GM23248 (cell line): ENCODE results near the gene ADK. TPM values are rescaled to one million over a fixed set of nuclear protein-coding genes. Genes with fewer than 3 reads are reported as not detected.
"Not testable (repeated sequence)": the region's sequence is repeated elsewhere in the genome, so short reads cannot be mapped to it uniquely, and the experiment has no call there.

Source experiments
- DNase-seq: peaks from one replicate; pipeline ENCODE4 v3.0.0-alpha.2; 2015
- H2AFZ ChIP-seq: fragments of 200-600 bp; sonication (generic); 2 replicates; pipeline ENCODE4 v1.6.1; 2016; ENCODE audit warnings: antibody characterized with exemption
- H3F3A ChIP-seq: fragments of 200-600 bp; sonication (generic); 2 replicates; pipeline ENCODE4 v1.6.1; 2016; ENCODE audit warnings: mild to moderate bottlenecking, antibody characterized with exemption, mixed run types; ENCODE audit not compliant: insufficient read depth
- H3K27ac ChIP-seq: fragments of 200-600 bp; sonication (generic); 2 replicates; pipeline ENCODE4 v1.5.1; 2016; ENCODE audit warnings: mild to moderate bottlenecking
- H3K27me3 ChIP-seq: fragments of 200-600 bp; sonication (generic); replicated peaks from 2 replicates; pipeline ENCODE4 v1.6.1; 2016; ENCODE audit warnings: mild to moderate bottlenecking; ENCODE audit not compliant: insufficient read depth
- H3K36me3 ChIP-seq: fragments of 200-600 bp; sonication (generic); 2 replicates; pipeline ENCODE4 v1.6.1; 2016; ENCODE audit warnings: low read depth, mild to moderate bottlenecking
- H3K4me1 ChIP-seq: fragments of 200-600 bp; sonication (generic); 2 replicates; pipeline ENCODE4 v1.6.1; 2016; ENCODE audit warnings: mild to moderate bottlenecking; ENCODE audit not compliant: insufficient read depth
- H3K4me2 ChIP-seq: fragments of 200-600 bp; sonication (generic); one replicate; pipeline ENCODE4 v1.6.1; 2016; ENCODE audit warnings: mild to moderate bottlenecking; ENCODE audit not compliant: unreplicated experiment
- H3K4me3 ChIP-seq: fragments of 200-600 bp; sonication (generic); 2 replicates; pipeline ENCODE4 v1.5.1; 2016; ENCODE audit warnings: mild to moderate bottlenecking
- H3K79me2 ChIP-seq: fragments of 200-600 bp; sonication (generic); 2 replicates; pipeline ENCODE4 v1.6.1; 2016; ENCODE audit warnings: mild to moderate bottlenecking; ENCODE audit not compliant: insufficient read depth
- H3K9ac ChIP-seq: fragments of 200-600 bp; sonication (generic); 2 replicates; pipeline ENCODE4 v1.6.1; 2016; ENCODE audit warnings: mild to moderate bottlenecking
- H3K9me2 ChIP-seq: fragments of 200-600 bp; sonication (generic); 2 replicates; pipeline ENCODE4 v1.6.1; 2016; ENCODE audit warnings: mixed run types, mild to moderate bottlenecking, moderate library complexity; ENCODE audit not compliant: insufficient read depth
- H3K9me3 ChIP-seq: fragments of 200-600 bp; sonication (generic); one replicate; pipeline ENCODE4 v1.6.1; 2017; ENCODE audit warnings: low read depth
- H4K20me1 ChIP-seq: fragments of 200-600 bp; sonication (generic); 2 replicates; pipeline ENCODE4 v1.6.0; 2016; ENCODE audit not compliant: insufficient read depth
- EZH2 ChIP-seq: fragments of 200-600 bp; sonication (generic); IDR thresholded peaks from 2 replicates; pipeline ENCODE4 v1.6.1; 2018; ENCODE audit warnings: antibody characterized with exemption, mild to moderate bottlenecking; ENCODE audit not compliant: insufficient read depth, poor library complexity, severe bottlenecking
- EZH2phosphoT487 ChIP-seq: fragments of 200-600 bp; sonication (generic); IDR thresholded peaks from 2 replicates; pipeline ENCODE4 v1.6.1; 2018; ENCODE audit warnings: antibody characterized with exemption, moderate library complexity, mild to moderate bottlenecking, low read depth; ENCODE audit not compliant: insufficient read depth
- whole genome bisulfite sequencing, 2 experiments: methylation state at CpG; one replicate each; pipeline ENCODE4 v1.1.6; 2015 to 2017; ENCODE audit warnings: low lambda C conversion rate in 2 of 2, low coverage in 1 of 2; ENCODE audit errors: missing lambda C conversion rate in 2 of 2; 5-methylcytosine and 5-hydroxymethylcytosine counted together
- in situ Hi-C: fragments of 300-500 bp; cut with MboI; formaldehyde crosslinking; loops from 2 replicates; pipeline ENCODE4 v1.15.0; 2020
- polyA plus RNA-seq: library from polyadenylated mRNA; unstranded; fragments of >200 nt; fragmentation: Nextera tagmentation; extraction: Ambion mirVana; gene quantifications from 2 replicates; pipeline ENCODE4 v1.2.1, GENCODE V29; 2016
- total RNA-seq: library from RNA; depleted of rRNA; stranded (reverse); fragments of >200 nt; shearing (Covaris generic); gene quantifications from 2 replicates; pipeline ENCODE4 v1.2.3, GENCODE V29; 2014

Gene ADK
- total and polyA plus RNA-seq, 2 experiments from 2014 or later: 43.7 to 75.1 TPM

- in situ Hi-C loops: no loop called here
- no peak overlapping the region for H3K27ac ChIP-seq
- no peak overlapping the region for H3K4me3 ChIP-seq
Measured at GRCh38 chr10:74347522-74347921, 196.5 kb downstream of the ADK start.

GRCh38 chr10:74353021-74353420 lies 202.0 kb downstream of the ADK start:
- H3K27ac ChIP-seq, H3K27me3 ChIP-seq, H4K20me1 ChIP-seq, H3K9ac ChIP-seq, H3K79me2 ChIP-seq, in situ Hi-C loops, H3K4me3 ChIP-seq, DNase-seq, H3K4me1 ChIP-seq, H3K36me3 ChIP-seq, H3K9me3 ChIP-seq, H3K9me2 ChIP-seq, H2AFZ ChIP-seq, H3F3A ChIP-seq, H3K4me2 ChIP-seq: not testable (repeated sequence)
- WGBS, 2 experiments: 97 to 100% methylated on average over 3 of the region's 3 CpGs

More at GRCh38 chr10:74347522-74347921, 196.5 kb downstream of the ADK start:
- 93 to 100% methylated on average over 6 of the region's 6 CpGs for WGBS, 2 experiments
- Histone ChIP-seq H3K27me3 (no peaks in the 10 kb centered on the region), H4K20me1 (no peaks in the 10 kb centered on the region), H3K9ac (no peak overlapping the region), H3K4me1 (no peaks in the 10 kb centered on the region), H3K36me3 (0 out of 2 replicates have a peak, but pooled peaks cover 5% of the 10 kb centered on the region), H3K9me2 (no peaks in the 10 kb centered on the region; the same call in 1 of the 2 replicates), H3K79me2 (peaks cover 33% of the 10 kb centered on the region), H2AFZ (no peak overlapping the region), H3K4me2 (no peak overlapping the region), H3K9me3 (peaks cover 4% of the 10 kb centered on the region), H3F3A (0 out of 2 replicates have a peak, but pooled peaks cover 4% of the 10 kb centered on the region)
- no peak for DNase-seq
- no peak for TF ChIP-seq EZH2phosphoT487
- no peak for TF ChIP-seq EZH2

- H3K9me2 ChIP-seq: no peaks in the 10 kb centered on the region
- in situ Hi-C loops: no loop called here
- no peaks in the 10 kb centered on the region for H3K27me3 ChIP-seq
- 0 out of 2 replicates have a peak, but pooled peaks cover 9% of the 10 kb centered on the region for H3K36me3 ChIP-seq
- peaks cover 27% of the 10 kb centered on the region for H3K4me1 ChIP-seq
- no peak for TF ChIP-seq EZH2phosphoT487
- no peak for TF ChIP-seq EZH2
- no peak overlapping the region for H3K9ac ChIP-seq
- H3K79me2 ChIP-seq: no peaks in the 10 kb centered on the region
- H4K20me1 ChIP-seq: no peaks in the 10 kb centered on the region
- peak; percentile 5 for DNase-seq
- no peak overlapping the region for H3K4me3 ChIP-seq
- peaks cover 10% of the 10 kb centered on the region; the same call in 1 of the 2 replicates for H3F3A ChIP-seq
- no peak overlapping the region for H3K27ac ChIP-seq
- no peak overlapping the region for H2AFZ ChIP-seq
- H3K9me3 ChIP-seq: peaks cover 3% of the 10 kb centered on the region
- H3K4me2 ChIP-seq: no peak overlapping the region
Measured at GRCh38 chr10:74361678-74362077, 210.7 kb downstream of the ADK start.

DNA sequence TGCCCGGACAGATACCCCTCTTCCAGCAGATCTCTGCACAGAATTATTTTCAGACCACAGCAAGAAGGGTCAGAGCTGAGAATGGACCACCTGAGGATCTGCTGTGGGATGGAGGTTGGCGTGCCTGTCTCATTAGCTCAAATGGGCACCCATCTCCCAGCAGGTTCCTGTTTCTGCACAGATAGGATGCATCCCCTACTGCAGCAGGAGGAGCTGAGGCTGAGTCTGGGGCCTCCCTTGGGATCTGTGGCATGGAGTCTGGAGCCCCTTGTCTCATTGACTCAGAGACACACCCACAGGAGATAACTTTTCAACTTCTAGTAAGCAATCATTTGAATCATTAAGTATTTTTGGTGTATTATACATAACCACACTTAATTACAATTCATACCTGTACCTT lies 212.7 kb downstream of the ADK start:
- TF ChIP-seq EZH2phosphoT487: no peak
- TF ChIP-seq EZH2: no peak
- Histone ChIP-seq H3K4me1 (peaks cover 27% of the 10 kb centered on the region), H3K9me2 (0 out of 2 replicates have a peak, but pooled peaks cover 4% of the 10 kb centered on the region), H2AFZ (no peak overlapping the region), H3K4me3 (no peak overlapping the region), H3K79me2 (peaks cover 4% of the 10 kb centered on the region; the same call in 1 of the 2 replicates), H3K36me3 (0 out of 2 replicates have a peak, but pooled peaks cover 9% of the 10 kb centered on the region), H3K4me2 (no peak overlapping the region), H4K20me1 (no peaks in the 10 kb centered on the region), H3K27me3 (no peaks in the 10 kb centered on the region), H3K9ac (no peak overlapping the region), H3F3A (peaks cover 10% of the 10 kb centered on the region; the same call in 1 of the 2 replicates), H3K27ac (no peak overlapping the region), H3K9me3 (peaks cover 2% of the 10 kb centered on the region)
- in situ Hi-C loops: no loop called here
- no peak for DNase-seq
- WGBS, 2 experiments: 96 to 100% methylated on average over 2 of the region's 2 CpGs

- no peak overlapping the region for H3K4me3 ChIP-seq
- no peaks in the 10 kb centered on the region for H3K9me3 ChIP-seq
- peaks cover 4% of the 10 kb centered on the region; the same call in 1 of the 2 replicates for H3K79me2 ChIP-seq
- 0 out of 2 replicates have a peak, but pooled peaks cover 4% of the 10 kb centered on the region for H3K9me2 ChIP-seq
- no peak overlapping the region for H3K27ac ChIP-seq
- no peak overlapping the region for H3K9ac ChIP-seq
- TF ChIP-seq EZH2 (no peak), EZH2phosphoT487 (no peak)
- no peak overlapping the region for H2AFZ ChIP-seq
- H4K20me1 ChIP-seq: no peaks in the 10 kb centered on the region
- DNase-seq: no peak
- H3K36me3 ChIP-seq: 0 out of 2 replicates have a peak, but pooled peaks cover 6% of the 10 kb centered on the region
- H3F3A ChIP-seq: peaks cover 10% of the 10 kb centered on the region; the same call in 1 of the 2 replicates
- peaks cover 27% of the 10 kb centered on the region for H3K4me1 ChIP-seq
- in situ Hi-C loops: no loop called here
- 85 to 93% methylated on average over 3 of the region's 3 CpGs for WGBS, 2 experiments
- H3K27me3 ChIP-seq: no peaks in the 10 kb centered on the region
- H3K4me2 ChIP-seq: no peak overlapping the region
Measured at GRCh38 chr10:74365109-74365508, 214.1 kb downstream of the ADK start.
